Stimulated activated CD4-positive, alpha-beta T cell treated with anti-CD3 and anti-CD28 coated beads, Interleukin-4, amount 100 ng/mL, for 4 hours (primary cell): Measurements from ENCODE around the gene MCEE.
A peak's percentile ranks its signal among the peaks of the same experiment; 100 is the strongest.
"Not testable (repeated sequence)": the region's sequence is repeated elsewhere in the genome, so short reads cannot be mapped to it uniquely, and the experiment has no call there.

Experiments used
- DNase-seq, 2 experiments: peaks; one replicate each; pipeline ENCODE4 v3.0.0-alpha.2; 2020

The MCEE gene

DNA sequence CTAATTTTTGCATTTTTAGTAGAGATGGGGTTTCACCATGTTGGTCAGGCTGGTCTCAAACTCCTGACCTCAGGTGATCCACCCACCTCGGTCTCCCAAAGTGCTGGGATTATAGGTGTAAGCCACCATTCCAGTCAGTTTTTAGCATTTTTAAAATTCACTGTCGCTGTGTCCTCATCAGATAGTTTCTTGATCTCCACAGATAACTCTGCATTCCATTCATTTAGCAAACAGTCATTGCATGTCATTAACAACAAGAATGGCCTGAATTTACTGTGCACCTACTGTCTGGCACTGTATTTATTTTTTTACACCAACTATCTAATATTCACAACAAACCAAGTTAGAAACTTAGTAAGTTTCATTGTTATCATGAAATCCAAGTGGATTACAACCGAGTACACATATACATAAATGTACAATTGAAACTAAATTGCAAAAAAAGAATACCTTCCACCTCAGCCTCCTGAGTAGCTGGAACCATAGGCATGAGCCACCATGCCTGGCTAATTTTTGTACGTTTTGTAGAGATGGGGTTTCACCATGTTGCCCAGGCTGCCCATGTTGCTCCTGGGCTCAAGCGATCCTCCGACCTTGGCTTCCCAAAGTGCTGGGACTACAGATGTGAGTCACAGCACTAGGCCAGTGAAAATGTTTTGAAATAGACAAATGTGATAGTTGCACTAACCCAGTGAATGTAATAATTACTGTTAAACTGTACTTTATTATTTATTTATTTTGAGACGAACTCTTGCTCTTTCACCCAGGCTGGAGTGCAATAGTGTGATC, 4.3 kb downstream of the MCEE start:
- no peak for DNase-seq

DNA sequence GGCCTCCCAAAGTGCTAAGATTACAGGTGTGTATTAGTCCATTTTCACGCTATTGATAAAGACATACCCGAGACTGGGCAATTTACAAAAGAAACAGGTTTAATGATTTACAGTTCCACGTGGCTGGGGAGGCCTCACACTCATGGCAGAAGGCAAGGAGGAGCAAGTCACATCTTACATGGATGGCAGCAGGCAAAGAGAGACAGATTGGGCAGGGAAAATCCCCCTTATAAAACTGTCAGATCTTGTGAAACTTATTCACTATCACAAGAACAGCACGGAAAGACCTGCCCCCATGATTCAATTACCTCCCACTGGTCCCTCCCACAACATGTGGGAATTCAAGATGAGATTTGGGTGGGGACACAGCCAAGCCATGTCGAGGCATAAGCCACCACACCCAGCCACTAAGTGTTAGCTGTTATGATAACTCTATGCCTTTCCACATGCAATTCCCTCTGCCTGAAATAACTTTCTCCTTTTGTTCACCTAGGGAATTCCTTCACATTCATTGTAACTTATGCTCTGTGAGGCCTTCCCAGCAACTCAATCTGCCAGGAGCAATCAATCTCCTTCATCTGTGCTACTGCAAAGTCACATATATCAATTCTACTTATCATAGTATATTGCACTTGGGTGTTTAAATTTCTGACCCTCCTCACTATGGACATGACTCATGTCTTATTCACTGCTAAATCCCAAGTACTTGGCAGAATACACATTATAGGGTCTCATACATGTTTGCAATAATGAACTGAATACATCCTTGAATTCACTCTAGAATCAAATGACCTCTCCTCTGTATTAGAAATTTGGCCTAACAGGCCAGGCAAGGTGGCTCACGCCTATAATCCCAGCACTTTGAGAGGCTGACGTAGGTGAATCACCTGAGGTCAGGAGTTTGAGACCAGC, 7.4 kb downstream of the MCEE start:
- DNase-seq = no peak

DNA sequence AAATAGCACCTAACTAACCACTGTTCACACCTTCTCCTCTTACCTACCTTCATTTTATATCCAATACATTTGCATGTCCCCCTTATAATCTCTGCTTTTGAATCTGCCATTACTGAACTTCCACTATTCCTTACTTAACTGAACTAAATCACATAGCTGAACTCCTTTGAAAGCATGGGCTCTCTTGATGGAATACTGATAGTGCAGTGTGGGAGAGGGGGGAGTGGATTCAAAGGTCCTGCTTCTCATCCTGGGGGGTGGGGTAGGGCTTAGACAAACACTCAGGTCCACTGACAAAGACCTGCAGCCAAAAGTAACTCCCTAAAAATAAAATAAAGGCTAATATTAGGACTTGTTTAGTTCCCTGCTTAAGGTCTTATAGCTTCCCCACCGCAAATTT, 8.6 kb downstream of the MCEE start:
- no peak for DNase-seq

GRCh38 chr2:71120195-71120594, 9.8 kb downstream of the MCEE start:
- no peak for DNase-seq

- DNase-seq = no peak
Measured at GRCh38 chr2:71117063-71117462, 13.0 kb downstream of the MCEE start.

GRCh38 chr2:71113843-71114242, 16.2 kb downstream of the MCEE start:
- no peak for DNase-seq

GRCh38 chr2:71108091-71108490, 21.9 kb downstream of the MCEE start:
- DNase-seq = no peak

- not testable (repeated sequence) for DNase-seq
Measured at GRCh38 chr2:71106463-71106862, 23.6 kb downstream of the MCEE start.

GRCh38 chr2:71103809-71104208, 26.2 kb downstream of the MCEE start:
- no peak for DNase-seq

GRCh38 chr2:71102981-71103681, 26.9 kb downstream of the MCEE start:
- no peak for DNase-seq

- no peak for DNase-seq
Measured at GRCh38 chr2:71101656-71102055, 28.4 kb downstream of the MCEE start.

DNA sequence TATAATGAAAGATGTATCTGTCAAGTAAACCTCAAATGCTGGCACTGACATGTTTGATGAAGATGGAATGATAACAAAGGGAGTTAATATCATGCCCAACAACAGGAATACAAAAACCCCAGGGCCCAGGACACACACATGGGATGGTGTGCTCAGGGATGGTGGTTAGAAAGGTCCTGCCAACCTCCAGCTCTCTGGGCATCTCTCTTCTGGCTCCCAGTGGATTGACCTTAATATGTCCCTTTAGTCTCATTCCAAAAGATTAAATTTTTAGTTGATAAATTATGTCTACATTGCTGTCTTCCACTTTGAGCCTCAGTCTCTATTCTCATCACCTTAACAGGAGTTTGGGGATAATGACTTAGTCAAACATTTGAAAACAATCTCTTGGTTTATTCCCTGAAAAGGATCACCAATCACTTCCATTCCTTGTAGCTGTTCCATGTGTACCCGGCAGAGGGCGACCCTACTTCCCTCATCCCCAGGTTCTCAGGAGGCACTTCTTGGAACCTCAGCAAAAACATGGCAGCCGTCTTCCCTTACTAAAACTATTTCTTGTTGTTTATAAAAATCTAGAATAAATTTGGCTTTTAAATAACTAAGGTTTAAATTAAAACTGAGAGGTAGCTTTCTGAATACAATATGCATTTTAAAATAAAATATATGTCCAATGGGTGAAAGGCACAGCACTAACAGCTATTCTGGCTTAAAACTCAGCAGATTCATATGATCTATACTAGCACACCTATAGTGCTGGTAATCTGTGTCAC, 29.6 kb downstream of the MCEE start:
- peak; percentile 19 to 36 for DNase-seq

- not testable (repeated sequence) for DNase-seq
Measured at GRCh38 chr2:71092491-71093260, 37.4 kb downstream of the MCEE start.

GRCh38 chr2:71091808-71092207, 38.2 kb downstream of the MCEE start:
- DNase-seq = not testable (repeated sequence)

DNA sequence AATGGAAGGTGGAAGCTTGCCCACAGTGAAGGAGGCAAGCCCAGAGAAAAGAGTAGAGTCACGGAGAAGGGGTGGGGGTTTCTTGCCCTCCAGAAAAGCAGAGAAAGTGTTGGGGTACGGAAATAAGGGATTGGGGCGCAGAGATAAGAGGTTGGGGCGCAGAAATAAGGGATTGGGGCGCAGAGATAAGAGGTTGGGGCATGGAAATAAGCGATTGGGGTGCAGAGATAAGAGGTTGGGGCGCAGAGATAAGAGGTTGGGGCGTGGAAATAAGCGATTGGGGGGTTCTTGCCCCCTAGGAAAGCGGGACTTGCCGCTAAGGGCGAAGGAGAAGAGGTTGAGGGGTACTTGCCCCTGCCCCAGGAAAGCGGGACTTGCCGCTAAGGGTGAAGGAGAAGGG, 40.6 kb downstream of the MCEE start:
- DNase-seq = not testable (repeated sequence)

DNA sequence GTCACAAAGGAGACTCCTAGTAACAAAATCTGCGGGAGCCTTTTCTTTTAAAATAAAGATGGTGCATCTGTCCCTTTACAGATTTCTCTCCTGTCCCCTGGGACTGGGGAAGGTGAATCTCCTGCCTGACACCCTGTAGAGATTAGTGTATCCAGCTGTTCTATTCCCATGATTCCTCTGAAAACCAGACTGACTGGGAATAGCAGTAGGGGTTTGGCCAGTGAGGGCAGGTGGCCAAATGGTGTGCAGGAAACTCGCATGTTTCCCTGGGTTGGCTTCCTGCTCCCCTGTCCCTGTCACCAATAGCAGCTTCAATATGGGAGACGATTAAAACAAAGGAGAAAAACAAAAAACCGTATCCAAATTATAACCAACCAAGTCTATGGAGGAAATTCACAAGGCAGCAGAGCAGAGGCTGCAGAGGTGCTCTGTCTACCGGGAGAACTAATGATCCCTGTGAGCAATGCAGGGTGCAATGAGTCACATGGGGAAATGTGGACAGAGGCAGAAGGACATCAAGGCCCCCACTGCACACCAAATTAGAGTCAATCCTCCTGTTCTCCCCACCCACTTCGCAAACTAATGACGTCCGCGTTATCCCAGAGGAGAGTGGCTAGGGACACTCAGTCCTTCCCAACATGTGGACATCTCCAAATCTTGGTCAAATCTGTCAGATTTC, 44.6 kb downstream of the MCEE start:
- DNase-seq = not testable (repeated sequence)

GRCh38 chr2:71083752-71084312, 46.2 kb downstream of the MCEE start:
- DNase-seq = not testable (repeated sequence)

DNA sequence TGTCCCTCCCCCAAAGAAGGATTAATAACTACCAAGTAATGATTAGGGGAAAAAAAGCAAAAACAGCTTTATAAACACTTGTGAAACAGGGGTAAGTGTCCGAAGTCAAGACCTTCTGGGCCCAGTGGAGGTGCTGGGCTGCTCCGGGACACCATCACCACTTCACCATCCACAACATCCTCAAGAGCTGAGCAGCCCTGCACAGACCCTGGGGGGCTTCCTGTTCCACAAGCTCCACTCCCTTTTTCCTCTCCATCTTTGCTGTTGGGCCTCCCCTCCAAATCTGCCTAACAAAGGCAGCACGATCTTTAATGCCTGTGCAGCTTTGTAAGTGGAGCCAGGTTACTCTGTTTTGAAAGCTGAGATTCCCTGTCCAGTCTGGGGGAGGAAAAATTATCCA, 46.7 kb downstream of the MCEE start:
- not testable (repeated sequence) for DNase-seq

GRCh38 chr2:71082402-71083252, 47.4 kb downstream of the MCEE start:
- peak in 1 of 2 experiments; percentile 19 for DNase-seq

- no peak for DNase-seq
Measured at GRCh38 chr2:71078624-71079023, 51.4 kb downstream of the MCEE start.
